GM18507 (cell line): ENCODE results near the gene OR2V1.

Experiments used
- DNase-seq: peaks from one replicate; pipeline ENCODE4 v3.0.0; 2011; ENCODE audit warnings: low read depth; ENCODE audit not compliant: insufficient read length; ENCODE audit errors: extremely low spot score
- FAIRE-seq: peaks from 2 replicates; lab custom pipeline; 2011; peaks lifted over from hg19 to GRCh38; lab: Jason Lieb, UNC

Gene OR2V1

DNA sequence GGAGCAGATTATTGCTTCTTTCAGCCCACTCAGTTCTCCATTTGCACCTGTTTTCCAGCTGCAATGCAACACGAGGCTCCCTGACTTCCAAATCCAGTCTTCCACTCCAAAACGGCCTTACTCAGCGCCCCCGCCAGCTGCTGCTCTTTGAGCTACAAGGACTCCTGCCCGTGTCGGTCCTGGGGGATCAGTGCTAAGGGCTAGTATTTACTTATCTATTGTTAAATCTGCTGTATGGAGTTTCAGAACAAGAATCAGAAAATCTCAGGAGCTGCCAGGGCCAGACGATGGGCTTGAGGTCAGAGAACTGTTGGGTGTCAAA lies 44.1 kb downstream of the OR2V1 start:
- DNase-seq (no peak), FAIRE-seq (no peak)

GRCh38 chr5:181086026-181086883 lies 44.7 kb downstream of the OR2V1 start:
- no peak for FAIRE-seq
- no peak for DNase-seq

- FAIRE-seq = no peak
- DNase-seq = no peak
Measured at GRCh38 chr5:181084621-181085195, 46.3 kb downstream of the OR2V1 start.

DNA sequence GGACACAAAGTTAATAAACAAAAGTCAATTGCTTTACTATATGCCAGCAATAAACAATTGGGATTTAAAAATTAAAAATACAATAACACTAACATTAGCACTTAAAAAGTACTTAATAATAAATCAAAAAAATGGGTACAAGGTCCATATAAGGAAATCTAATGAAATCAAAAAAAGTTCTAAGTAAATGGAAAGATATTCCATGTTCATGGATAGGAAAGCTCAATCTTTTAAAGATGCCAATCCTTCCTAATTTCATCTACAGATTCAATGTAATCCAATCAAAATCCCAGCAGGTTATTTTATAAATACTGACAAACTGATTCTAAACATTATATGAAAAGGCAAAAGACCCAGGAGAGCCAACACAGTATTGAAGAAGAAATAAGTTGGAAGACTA lies 49.0 kb downstream of the OR2V1 start:
- DNase-seq = no peak
- no peak for FAIRE-seq

DNA sequence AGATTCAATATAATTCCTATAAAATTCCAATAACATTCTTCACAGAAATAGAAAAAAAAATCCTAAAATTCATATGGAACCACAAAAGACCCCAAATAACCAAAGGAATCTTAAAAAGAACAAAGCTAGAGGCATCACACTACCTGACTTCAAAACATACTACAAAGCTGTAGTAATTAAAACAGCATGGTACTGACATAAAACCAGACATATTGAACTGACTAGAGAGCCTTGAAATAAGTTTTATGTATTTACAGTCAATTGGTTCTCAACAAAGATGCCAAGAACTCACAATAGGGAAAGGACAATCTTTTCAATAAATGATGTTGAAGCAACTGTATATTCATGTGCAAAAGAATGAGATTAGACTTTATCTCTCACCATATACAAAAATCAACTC lies 54.0 kb downstream of the OR2V1 start:
- DNase-seq = no peak
- FAIRE-seq = no peak
